ENCODE results near the gene PLXNA3.

GRCh38 chrX:154525606-154526490 lies 67.8 kb downstream of the PLXNA3 start:
- TF ChIP-seq CTCF (IDR thresholded peaks at IDR 0.05) (no peak), POLR2A (IDR thresholded peaks at IDR 0.05) (no peak)
